Neural progenitor cell (in vitro differentiated cells): ENCODE results near the gene CCL13. TPM values are rescaled to one million over a fixed set of nuclear protein-coding genes. Genes with fewer than 3 reads are reported as not detected.

Experiments used
- DNase-seq: peaks from one replicate; pipeline ENCODE4 v3.0.0-alpha.2; 2016; ENCODE audit warnings: low spot score
- H2AFZ ChIP-seq: fragments of 200-600 bp; sonication (generic); replicated peaks from 2 replicates; pipeline ENCODE4 v1.6.1; 2016; ENCODE audit warnings: antibody characterized with exemption
- H3F3A ChIP-seq: fragments of 200-600 bp; sonication (generic); 2 replicates; pipeline ENCODE4 v1.6.1; 2016; ENCODE audit warnings: antibody characterized with exemption, low read depth
- H3K27ac ChIP-seq: fragments of 200-600 bp; sonication (generic); 2 replicates; pipeline ENCODE4 v1.5.1; 2016; ENCODE audit warnings: mild to moderate bottlenecking
- H3K27me3 ChIP-seq: fragments of 200-600 bp; sonication (generic); 2 replicates; pipeline ENCODE4 v1.6.1; 2016; ENCODE audit warnings: mild to moderate bottlenecking, moderate library complexity
- H3K36me3 ChIP-seq: fragments of 200-600 bp; sonication (generic); 2 replicates; pipeline ENCODE4 v1.5.1; 2016
- H3K4me1 ChIP-seq: fragments of 200-600 bp; sonication (generic); 2 replicates; pipeline ENCODE4 v1.6.1; 2016; ENCODE audit warnings: mixed run types
- H3K4me2 ChIP-seq: fragments of 200-600 bp; sonication (generic); 2 replicates; pipeline ENCODE4 v1.6.1; 2016
- H3K4me3 ChIP-seq: fragments of 200-600 bp; sonication (generic); 2 replicates; pipeline ENCODE4 v1.5.1; 2016
- H3K79me2 ChIP-seq: fragments of 200-600 bp; sonication (generic); 2 replicates; pipeline ENCODE4 v1.6.1; 2016; ENCODE audit warnings: low read depth
- H3K9ac ChIP-seq: fragments of 200-600 bp; sonication (generic); 2 replicates; pipeline ENCODE4 v1.6.1; 2016
- H3K9me3 ChIP-seq: fragments of 200-600 bp; sonication (generic); 2 replicates; pipeline ENCODE4 v1.5.1; 2016; ENCODE audit warnings: low read depth
- H4K20me1 ChIP-seq: fragments of 200-600 bp; sonication (generic); 2 replicates; pipeline ENCODE4 v1.6.1; 2016; ENCODE audit warnings: low read depth
- H3K27ac Mint-ChIP-seq: 3 replicates; pipeline ENCODE4 v1.8.0; 2021; ENCODE audit warnings: mixed read lengths
- H3K27me3 Mint-ChIP-seq: 2 replicates; pipeline ENCODE4 v1.8.0; 2022; ENCODE audit warnings: low read depth, mild to moderate bottlenecking, inconsistent platforms, moderate library complexity, mixed read lengths; ENCODE audit not compliant: insufficient read depth
- H3K36me3 Mint-ChIP-seq: 3 replicates; pipeline ENCODE4 v1.8.0; 2021; ENCODE audit warnings: mixed read lengths
- H3K4me1 Mint-ChIP-seq: 3 replicates; pipeline ENCODE4 v1.8.0; 2021; ENCODE audit warnings: mixed read lengths
- H3K4me3 Mint-ChIP-seq: 3 replicates; pipeline ENCODE4 v1.8.0; 2021; ENCODE audit warnings: mild to moderate bottlenecking, moderate library complexity, mixed read lengths
- H3K9me3 Mint-ChIP-seq: 3 replicates; pipeline ENCODE4 v1.8.0; 2020; ENCODE audit warnings: mixed read lengths
- EZH2 ChIP-seq: fragments of 200-600 bp; sonication (generic); IDR thresholded peaks from 2 replicates; pipeline ENCODE4 v1.6.1; 2017; ENCODE audit warnings: antibody characterized with exemption, mild to moderate bottlenecking, moderate library complexity
- EZH2phosphoT487 ChIP-seq: fragments of 200-600 bp; sonication (generic); IDR thresholded peaks from 2 replicates; pipeline ENCODE4 v1.6.1; 2017; ENCODE audit warnings: antibody characterized with exemption
- total RNA-seq: library from RNA; depleted of rRNA; stranded (reverse); fragments of >200 nt; gene quantifications from 2 replicates; pipeline ENCODE4 v1.2.3, GENCODE V29; 2015; ENCODE audit warnings: low replicate concordance
- TF ChIP-seq, protein P1 (sequence below): fragments of 200-600 bp; sonication (generic); IDR thresholded peaks from 2 replicates; pipeline ENCODE4 v1.5.1; 2017; ENCODE audit warnings: antibody characterized with exemption, mild to moderate bottlenecking

The CCL13 gene
- total RNA-seq, 1 donor from 2014 or later, result not detected

DNA sequence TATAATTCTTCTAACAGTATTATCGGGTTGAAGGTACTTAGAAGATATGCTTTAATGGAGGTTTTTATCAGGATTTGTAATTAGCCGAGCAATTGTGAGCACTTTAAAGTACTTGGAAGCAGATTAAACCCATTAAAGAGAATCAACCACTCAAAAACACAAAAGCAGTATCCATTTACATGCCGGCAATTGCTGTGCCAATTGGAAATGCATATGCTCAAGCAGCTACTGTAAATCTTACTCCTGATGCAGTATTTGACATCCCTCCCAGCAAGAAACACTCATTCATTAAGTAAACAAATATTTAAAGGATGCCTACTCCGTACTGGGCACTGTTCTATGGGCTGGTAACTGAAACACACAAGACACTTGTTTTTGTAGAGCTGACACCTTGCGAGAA lies 18.2 kb downstream of the CCL13 start:
- no peak overlapping the region for H2AFZ ChIP-seq
- H3K79me2 ChIP-seq, result no peaks in the 10 kb centered on the region
- no peaks in the 10 kb centered on the region for H3K27me3 ChIP-seq
- TF ChIP-seq EZH2 (no peak), EZH2phosphoT487 (no peak)
- TF ChIP-seq, protein P1, sequence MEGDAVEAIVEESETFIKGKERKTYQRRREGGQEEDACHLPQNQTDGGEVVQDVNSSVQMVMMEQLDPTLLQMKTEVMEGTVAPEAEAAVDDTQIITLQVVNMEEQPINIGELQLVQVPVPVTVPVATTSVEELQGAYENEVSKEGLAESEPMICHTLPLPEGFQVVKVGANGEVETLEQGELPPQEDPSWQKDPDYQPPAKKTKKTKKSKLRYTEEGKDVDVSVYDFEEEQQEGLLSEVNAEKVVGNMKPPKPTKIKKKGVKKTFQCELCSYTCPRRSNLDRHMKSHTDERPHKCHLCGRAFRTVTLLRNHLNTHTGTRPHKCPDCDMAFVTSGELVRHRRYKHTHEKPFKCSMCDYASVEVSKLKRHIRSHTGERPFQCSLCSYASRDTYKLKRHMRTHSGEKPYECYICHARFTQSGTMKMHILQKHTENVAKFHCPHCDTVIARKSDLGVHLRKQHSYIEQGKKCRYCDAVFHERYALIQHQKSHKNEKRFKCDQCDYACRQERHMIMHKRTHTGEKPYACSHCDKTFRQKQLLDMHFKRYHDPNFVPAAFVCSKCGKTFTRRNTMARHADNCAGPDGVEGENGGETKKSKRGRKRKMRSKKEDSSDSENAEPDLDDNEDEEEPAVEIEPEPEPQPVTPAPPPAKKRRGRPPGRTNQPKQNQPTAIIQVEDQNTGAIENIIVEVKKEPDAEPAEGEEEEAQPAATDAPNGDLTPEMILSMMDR, result no peak
- H3K4me3 ChIP-seq, result no peak overlapping the region
- Mint-ChIP-seq H3K4me1 (no peaks in the 10 kb centered on the region), H3K36me3 (no peaks in the 10 kb centered on the region), H3K9me3 (no peaks in the 10 kb centered on the region), H3K27ac (no peak overlapping the region), H3K27me3 (peaks cover 2% of the 10 kb centered on the region), H3K4me3 (no peak overlapping the region)
- no peaks in the 10 kb centered on the region for H3K9me3 ChIP-seq
- H3K4me2 ChIP-seq, result no peak overlapping the region
- H3K9ac ChIP-seq, result no peak overlapping the region
- H3K36me3 ChIP-seq, result no peaks in the 10 kb centered on the region
- no peak for DNase-seq
- no peaks in the 10 kb centered on the region for H4K20me1 ChIP-seq
- H3K4me1 ChIP-seq, result no peaks in the 10 kb centered on the region
- no peak overlapping the region for H3K27ac ChIP-seq
- no peaks in the 10 kb centered on the region for H3F3A ChIP-seq

DNA sequence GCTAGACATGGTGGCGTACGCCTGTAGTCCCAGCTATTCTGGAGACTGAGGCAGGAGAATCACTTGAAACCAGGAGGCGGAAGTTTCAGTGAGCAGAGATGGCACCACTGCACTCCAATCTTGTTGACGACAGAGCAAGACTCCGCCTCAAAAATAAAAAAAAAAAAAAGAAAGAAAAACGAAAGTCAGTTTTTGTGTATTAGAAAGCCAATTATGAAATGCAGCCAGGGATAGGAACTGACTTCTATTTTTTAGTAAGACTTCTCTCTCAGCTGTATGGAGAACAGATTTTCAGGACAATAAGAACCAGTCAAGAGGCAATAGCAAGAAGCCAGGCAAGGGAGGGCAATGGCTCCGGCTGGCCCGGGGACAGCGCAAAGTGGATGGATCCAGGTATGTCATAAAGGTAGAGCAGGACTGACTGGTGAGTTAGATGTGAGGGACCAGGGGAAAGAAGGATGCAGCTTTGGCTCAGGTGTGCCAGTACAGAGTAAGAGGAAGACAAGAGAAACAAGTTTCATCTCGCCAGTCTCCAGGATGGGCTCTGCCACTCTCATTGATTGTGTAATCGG lies 19.2 kb downstream of the CCL13 start:
- Histone ChIP-seq H3F3A (no peaks in the 10 kb centered on the region), H3K4me1 (no peaks in the 10 kb centered on the region), H3K4me3 (no peak overlapping the region), H3K27me3 (no peaks in the 10 kb centered on the region), H3K9ac (no peak overlapping the region), H3K27ac (no peak overlapping the region), H3K9me3 (no peaks in the 10 kb centered on the region), H3K36me3 (no peaks in the 10 kb centered on the region), H3K4me2 (no peak overlapping the region), H4K20me1 (no peaks in the 10 kb centered on the region), H2AFZ (no peak overlapping the region), H3K79me2 (no peaks in the 10 kb centered on the region)
- H3K27me3 Mint-ChIP-seq, result peaks cover 2% of the 10 kb centered on the region
- H3K36me3 Mint-ChIP-seq, result no peaks in the 10 kb centered on the region
- no peaks in the 10 kb centered on the region for H3K9me3 Mint-ChIP-seq
- no peak overlapping the region for H3K4me3 Mint-ChIP-seq
- no peak for DNase-seq
- TF ChIP-seq EZH2phosphoT487 (no peak), EZH2 (no peak)
- TF ChIP-seq, protein P1, result no peak
- no peaks in the 10 kb centered on the region for H3K4me1 Mint-ChIP-seq
- H3K27ac Mint-ChIP-seq, result no peak overlapping the region

DNA sequence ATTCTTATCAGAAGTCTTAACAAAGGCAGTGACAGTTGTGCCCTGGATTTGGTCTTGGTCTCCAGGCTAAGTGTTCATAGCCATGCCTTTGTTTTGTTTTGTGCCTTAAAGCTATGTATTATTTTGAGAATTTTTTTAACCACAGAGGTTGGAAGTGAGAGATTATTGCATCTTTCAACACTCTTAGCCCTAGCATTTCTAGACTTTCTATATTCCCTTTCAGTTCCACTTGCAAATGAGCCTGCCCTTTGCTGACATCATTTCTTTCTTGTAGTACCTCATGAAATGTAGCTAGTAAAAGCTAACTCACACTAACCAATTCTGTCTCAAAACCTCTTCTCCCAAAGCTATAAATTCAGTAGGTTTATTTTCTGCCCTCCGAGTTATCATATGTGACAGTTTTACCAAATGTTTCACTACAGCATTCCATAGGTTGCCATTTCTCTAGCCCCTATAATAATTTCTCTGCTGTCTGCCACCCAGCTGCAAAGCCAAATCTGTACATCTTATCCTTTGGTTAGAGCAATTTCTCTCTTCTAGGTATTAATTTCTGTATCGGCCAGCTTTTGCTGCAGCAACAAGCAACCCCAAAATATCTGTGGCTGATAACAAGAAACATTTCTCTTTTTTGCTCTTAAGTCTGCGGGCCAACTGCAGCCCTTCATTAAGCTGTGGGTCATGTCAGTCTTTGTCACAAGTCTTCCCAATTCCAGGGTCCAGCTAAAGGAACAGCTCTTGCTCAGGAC lies 21.0 kb downstream of the CCL13 start:
- Histone ChIP-seq H3K9ac (no peak overlapping the region), H3K4me2 (no peak overlapping the region), H3K36me3 (no peaks in the 10 kb centered on the region), H3K79me2 (no peaks in the 10 kb centered on the region), H3K27ac (no peak overlapping the region), H2AFZ (no peak overlapping the region), H3K4me3 (no peak overlapping the region), H3F3A (no peaks in the 10 kb centered on the region), H4K20me1 (no peaks in the 10 kb centered on the region), H3K4me1 (no peaks in the 10 kb centered on the region), H3K27me3 (no peaks in the 10 kb centered on the region), H3K9me3 (no peaks in the 10 kb centered on the region)
- Mint-ChIP-seq H3K4me3 (no peak overlapping the region), H3K27ac (no peak overlapping the region), H3K27me3 (peaks cover 4% of the 10 kb centered on the region), H3K4me1 (no peaks in the 10 kb centered on the region), H3K9me3 (no peaks in the 10 kb centered on the region), H3K36me3 (no peaks in the 10 kb centered on the region)
- DNase-seq, result no peak
- TF ChIP-seq EZH2 (no peak), EZH2phosphoT487 (no peak)
- TF ChIP-seq, protein P1, result no peak
